Endometrium (tissue), 2 donors: ENCODE results near the gene MMP25.

Experiments
- FAIRE-seq: peaks from 2 replicates; lab custom pipeline; 2012; peaks lifted over from hg19 to GRCh38; lab: Jason Lieb, UNC
- donor health status: control.
- donor health status: control.

MMP25 gene, protein sequence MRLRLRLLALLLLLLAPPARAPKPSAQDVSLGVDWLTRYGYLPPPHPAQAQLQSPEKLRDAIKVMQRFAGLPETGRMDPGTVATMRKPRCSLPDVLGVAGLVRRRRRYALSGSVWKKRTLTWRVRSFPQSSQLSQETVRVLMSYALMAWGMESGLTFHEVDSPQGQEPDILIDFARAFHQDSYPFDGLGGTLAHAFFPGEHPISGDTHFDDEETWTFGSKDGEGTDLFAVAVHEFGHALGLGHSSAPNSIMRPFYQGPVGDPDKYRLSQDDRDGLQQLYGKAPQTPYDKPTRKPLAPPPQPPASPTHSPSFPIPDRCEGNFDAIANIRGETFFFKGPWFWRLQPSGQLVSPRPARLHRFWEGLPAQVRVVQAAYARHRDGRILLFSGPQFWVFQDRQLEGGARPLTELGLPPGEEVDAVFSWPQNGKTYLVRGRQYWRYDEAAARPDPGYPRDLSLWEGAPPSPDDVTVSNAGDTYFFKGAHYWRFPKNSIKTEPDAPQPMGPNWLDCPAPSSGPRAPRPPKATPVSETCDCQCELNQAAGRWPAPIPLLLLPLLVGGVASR

DNA sequence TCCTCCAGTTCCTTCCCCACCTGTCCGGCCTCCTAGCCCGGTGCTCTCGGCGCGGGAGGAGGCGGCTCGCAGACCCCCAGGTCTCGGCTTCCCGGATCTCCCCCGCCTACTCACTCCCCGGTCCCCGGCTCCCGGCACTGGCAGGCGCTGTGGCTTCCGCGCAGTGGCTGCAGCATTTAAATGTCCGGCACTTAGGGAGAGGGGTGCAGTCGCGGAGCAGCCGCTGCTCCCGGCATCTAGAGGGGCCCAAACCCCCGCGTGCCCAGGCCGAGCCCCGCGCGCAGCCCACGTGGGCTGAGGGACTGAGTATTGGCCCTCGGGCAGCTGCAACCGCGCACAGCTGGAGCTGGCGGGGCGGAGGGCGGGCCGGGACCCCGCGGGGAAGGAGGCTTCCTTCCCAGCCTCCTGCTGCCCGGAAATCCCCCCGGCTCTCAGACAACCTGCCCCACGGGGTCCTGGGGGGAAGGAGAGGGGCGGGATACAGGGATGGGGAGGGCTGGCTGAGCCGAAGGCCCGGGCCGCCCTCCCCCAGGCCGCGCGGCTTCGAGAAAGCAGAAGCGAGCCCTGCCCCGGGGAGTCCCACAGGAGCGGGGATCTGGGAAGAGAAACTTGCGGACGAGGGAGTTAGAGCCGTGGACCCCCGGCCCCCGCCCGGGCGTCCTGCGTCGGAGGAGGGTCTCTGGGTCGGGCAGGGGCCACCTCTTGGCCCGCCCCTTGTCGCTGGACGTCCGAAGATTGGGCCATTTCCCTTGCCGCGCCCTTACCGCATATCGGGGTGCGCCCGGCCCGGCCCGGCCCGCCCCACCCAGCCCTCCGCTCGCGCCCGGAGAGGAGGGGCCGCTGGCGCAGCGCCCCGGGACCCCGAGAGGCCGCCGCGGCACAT lies at the start of gene MMP25:
Gene MMP25 (plus strand): TSS at position 804 of the 883 bp plus-strand sequence. CDS start 357 bp downstream, outside the sequence.
- FAIRE-seq: no peak

- no peak for FAIRE-seq
These were observed 46.4 kb upstream of the MMP25 start for GRCh38 chr16:2999929-3000328.

DNA sequence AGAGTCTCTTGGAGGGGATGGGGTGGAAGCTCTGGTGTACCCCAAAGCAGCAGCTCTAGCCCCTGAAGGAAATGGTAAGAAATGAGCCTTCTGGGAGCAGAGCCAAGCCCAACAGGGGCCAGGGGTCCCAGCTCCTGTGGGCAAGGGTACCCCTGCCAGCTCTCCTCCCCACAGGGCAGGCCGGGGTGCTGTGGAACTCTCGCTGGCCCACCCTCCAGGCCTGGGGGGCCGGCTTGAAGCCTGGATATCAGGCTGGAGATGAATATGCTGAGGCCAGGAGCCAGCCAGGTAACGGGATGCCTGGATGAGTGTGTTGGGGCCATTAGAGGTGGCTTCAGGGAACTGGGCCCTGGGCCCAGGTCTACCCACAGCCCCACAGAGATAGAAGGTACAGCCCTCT lies 45.8 kb upstream of the MMP25 start:
- no peak for FAIRE-seq

DNA sequence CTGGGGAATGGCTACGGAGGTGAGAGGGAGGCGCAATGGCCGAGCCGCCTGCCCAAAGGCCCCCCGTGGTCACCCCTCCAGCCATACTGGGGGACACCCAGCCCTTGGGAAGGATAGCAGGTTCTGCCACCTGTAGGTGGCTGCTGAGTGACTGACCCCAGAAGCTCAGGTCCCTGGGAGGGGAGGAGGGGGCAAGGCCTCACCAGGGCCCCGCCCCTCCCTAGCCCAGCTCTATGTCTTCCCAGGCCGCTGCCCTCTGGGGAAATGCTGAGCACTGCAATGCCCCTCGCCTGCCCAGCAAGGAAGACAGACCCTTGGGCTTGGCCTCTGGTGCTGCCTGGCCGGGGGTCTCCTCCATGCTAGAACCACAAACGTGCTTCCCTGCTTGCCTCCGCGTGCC lies 45.0 kb upstream of the MMP25 start:
- no peak for FAIRE-seq

DNA sequence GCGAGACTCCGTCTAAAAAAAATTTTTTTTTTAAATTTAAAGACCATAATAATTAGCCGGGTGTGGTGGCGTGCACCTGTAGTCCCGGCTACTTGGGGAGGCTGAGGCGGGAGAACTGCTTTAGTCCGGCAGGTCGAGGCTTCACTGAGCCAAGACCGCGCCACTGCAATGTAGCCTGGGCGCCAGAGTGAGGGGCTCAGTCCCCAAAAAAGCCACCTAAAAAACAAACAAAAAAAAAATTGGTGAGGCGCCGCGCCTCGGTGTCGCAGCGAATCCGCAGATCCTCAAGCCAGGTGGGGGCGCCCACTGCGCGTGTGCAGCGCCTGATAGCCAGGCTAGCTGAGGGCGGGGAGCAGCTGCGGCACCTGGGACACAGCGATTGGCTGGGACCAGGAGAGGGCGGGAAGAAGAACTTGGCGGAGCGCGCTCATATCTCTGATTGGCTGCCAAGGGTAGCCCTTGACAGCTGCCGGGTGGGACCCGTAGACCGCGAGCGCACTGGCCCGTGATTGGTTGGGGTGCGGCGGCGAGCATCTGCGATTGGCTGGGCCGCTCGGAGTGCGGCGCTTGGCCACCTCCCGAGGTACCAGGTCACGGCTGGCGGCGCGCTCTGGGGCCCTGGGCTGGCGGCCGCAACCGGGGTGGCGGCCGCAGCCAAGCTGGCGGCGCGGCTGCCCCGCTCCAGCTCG lies 42.6 kb upstream of the MMP25 start:
- peak; percentile 93 for FAIRE-seq

GRCh38 chr16:3004319-3004718 lies 42.0 kb upstream of the MMP25 start:
- FAIRE-seq: no peak

- FAIRE-seq: no peak
These were observed 41.5 kb upstream of the MMP25 start for GRCh38 chr16:3004781-3005284.

DNA sequence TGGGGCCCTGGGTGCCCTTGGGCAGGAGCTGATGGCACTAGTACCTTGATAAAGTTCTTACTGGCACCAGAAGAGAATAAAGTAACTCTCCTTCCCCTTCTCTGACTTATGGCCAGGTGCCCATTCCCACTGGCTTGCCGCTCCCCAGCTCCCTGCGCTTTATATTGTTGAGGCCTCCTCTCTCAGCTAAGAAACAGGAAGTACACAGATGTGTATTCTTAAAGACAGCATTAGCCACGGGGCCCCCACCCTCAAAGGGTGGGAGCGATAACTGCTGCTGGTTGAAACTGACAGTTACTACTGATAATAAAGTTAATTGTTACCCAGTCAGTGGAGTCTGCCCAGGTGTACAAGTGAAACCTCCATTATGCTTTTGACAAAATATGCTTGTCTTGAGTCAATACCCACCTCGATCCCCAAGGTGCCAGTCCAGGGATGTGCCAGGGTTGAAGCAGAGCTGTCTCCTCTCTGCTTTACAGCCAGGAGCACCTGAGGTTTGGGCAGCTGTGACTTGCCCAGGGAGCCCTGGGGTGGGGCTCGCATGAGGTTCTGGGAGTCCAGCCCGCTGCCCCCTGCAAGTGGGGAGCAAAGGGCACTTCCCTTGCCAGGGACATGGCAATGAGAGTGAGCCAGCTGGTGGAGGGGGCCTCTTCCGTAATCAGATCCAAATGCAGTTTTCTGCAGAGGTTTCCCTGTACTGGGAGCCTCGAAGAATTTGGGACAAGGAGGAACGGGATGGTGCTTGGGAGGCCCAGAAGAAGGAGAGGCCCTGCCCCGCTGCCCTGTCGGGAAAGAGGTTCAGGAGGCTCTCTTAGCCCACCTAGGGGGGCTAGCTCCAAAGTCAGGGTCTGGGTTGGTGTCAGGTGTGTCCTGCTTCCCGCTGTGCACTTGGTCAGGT lies 39.1 kb upstream of the MMP25 start:
- FAIRE-seq: no peak

DNA sequence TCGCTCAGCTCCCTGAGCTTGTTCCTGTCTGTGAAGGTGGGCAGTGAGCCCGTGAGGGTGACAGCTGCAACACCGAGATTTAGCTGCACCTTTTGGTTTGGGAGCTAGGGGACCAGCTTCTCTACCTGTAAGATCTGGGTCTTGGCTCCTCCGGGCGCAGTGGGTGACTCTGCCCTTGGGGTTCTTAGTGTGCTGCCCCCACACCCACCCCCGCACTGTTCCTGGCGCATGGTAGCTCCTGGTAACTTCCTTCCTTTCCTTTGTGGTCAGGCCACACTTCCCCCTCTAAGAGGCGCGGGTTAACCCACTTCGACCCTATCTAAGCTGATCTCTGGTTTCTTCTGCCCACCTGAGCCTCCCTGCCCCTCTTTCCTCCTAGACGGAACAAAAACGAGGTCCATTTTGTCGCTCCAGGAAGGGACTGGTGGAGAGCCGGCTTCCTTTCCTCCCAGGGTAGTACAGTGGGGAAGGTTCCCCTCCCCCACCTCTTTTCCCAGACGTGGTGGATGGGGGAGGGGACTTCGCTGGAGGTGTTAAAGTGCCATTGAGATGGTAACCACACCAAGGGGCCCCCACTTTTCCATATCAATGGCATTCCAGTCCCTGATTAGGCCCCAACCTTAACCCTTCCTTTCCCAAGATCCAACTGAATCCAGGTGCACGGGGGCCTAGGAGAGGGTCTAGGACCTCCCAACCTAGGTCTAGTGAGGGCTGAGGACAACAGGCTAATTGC lies 38.2 kb upstream of the MMP25 start:
- no peak for FAIRE-seq

- no peak for FAIRE-seq
These were observed 37.7 kb upstream of the MMP25 start for GRCh38 chr16:3008690-3009037.

- no peak for FAIRE-seq
These were observed 36.6 kb upstream of the MMP25 start for GRCh38 chr16:3009568-3010390.

DNA sequence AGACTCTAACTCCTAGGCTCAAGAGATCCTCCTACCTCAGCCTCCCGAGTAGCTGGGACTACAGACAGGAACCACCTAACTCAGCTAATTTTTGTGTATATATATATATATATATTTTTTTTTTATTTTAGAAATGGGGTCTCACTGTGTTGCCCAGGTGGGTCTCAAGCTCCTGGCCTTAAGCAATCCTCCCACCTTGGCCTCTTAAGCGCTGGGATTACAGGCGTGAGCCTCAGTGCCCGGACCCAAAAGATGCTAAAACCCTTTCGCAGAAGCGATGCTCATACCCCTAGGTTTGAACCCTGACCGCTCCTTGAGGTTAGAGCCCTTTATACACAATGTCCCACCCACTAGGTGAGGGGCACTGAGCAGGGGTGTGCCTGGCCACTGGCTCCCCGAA lies 35.9 kb upstream of the MMP25 start:
- no peak for FAIRE-seq

DNA sequence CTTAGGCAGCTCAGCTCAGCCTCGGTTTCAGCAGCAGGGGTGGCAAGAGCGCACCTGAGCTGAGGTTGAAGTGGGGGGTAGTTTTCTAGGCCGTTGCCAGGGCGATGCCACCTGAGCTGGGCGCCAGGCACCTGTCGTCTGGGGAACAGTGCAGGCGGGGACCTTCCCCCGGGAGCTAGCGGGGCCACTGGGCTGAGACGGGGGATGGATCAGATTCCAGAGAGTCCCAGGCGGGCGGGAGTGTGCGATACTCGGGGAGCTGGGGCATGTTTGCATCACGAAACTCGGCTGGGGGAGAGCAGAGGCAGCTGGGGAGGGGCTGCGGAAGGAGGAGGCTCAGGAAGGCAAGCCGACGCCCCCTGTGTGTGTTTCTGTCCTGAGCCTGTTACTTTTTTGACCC lies 34.1 kb upstream of the MMP25 start:
- no peak for FAIRE-seq

GRCh38 chr16:3012828-3013420 lies 33.4 kb upstream of the MMP25 start, which contains the start of gene CLDN9:
Gene CLDN9, plus strand, starts transcription at chr16:3012923. Its CDS starts 440 bp downstream, at chr16:3013363.
- FAIRE-seq: no peak

GRCh38 chr16:3013491-3013951 lies 32.8 kb upstream of the MMP25 start:
- no peak for FAIRE-seq

- no peak for FAIRE-seq
These were observed 32.2 kb upstream of the MMP25 start for GRCh38 chr16:3013998-3014690.

- FAIRE-seq: no peak
These were observed 31.4 kb upstream of the MMP25 start for GRCh38 chr16:3014971-3015370.

DNA sequence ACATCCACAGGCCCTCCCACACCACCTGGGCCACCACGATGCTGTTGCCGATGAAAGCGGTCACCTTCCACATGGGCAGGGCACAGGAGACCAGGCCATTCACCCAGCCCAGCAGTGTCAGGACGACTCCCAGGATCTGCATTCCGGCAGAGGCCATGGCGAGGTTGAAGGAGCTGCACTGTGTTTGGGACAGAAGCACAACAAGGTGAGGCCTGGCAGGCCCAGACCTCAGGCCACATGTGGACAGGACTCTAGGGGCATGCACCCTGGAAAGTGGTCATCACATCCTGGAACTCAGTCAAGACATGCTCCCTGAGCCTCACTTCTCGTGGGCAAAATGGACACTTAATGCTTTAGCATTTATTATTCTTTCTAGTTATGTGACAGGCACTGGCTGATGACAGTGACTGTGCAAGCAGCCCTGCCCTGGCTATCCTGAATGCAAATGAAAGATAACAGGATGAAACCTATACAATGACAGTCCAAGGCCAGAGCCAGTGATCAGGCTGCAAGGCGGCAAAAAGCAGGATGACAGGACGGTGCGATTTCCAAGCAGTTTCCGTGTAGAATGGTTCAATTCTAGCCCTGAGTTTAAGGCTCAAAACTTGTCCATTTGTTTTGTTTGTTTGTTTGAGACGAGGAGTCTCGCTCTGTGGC lies 30.4 kb upstream of the MMP25 start:
- FAIRE-seq: no peak
